SK-N-SH (cell line): ENCODE measurements around the gene FRY. TPM values are rescaled to one million over a fixed set of nuclear protein-coding genes. Genes with fewer than 3 reads are reported as not detected.

Source experiments
- CTCF ChIA-PET: fragments of 300-600, 350-600 bp; formaldehyde crosslinking; extraction: SDS; loops from one replicate; lab custom pipeline; 2021; lab: Yijun Ruan, JAX
- POLR2A ChIA-PET: fragments of 350-600 bp; sonication (Branson Sonifier 250); formaldehyde crosslinking; extraction: SDS; loops from one replicate; lab custom pipeline; 2020; ENCODE audit warnings: antibody characterized with exemption, inconsistent platforms; lab: Yijun Ruan, JAX
- DNase-seq: peaks from one replicate; pipeline ENCODE4 v3.0.0; 2012
- H2AFZ ChIP-seq: fragments of 200-600 bp; sonication (generic); 2 replicates; pipeline ENCODE4 v1.8.1; 2016; ENCODE audit warnings: antibody characterized with exemption, mild to moderate bottlenecking, low read depth
- H3F3A ChIP-seq: fragments of 200-600 bp; sonication (generic); replicated peaks from 2 replicates; pipeline ENCODE3; 2016; ENCODE audit warnings: antibody characterized with exemption, mild to moderate bottlenecking; ENCODE audit not compliant: insufficient read depth
- H3K27ac ChIP-seq, 2 experiments: fragments of 200-500 bp in 1 of 2; fragments of 200-600 bp in 1 of 2; sonication (Bioruptor generic) in 1 of 2; sonication (generic), shearing (Covaris generic) in 1 of 2; 2 replicates each; pipeline versions ENCODE4 v1.5.1 to v1.6.1; 2014 to 2016; ENCODE audit warnings: low read depth in 2 of 2, inconsistent platforms in 1 of 2, low read length in 1 of 2, mild to moderate bottlenecking in 1 of 2, mixed read lengths in 1 of 2
- H3K27me3 ChIP-seq: fragments of 200-600 bp; sonication (generic), shearing (Covaris generic); 2 replicates; pipeline ENCODE4 v1.6.1; 2016; ENCODE audit warnings: mixed run types; ENCODE audit not compliant: insufficient read depth
- H3K36me3 ChIP-seq, 2 experiments: fragments of 200-500 bp in 1 of 2; fragments of 200-600 bp in 1 of 2; sonication (Bioruptor generic) in 1 of 2; sonication (generic) in 1 of 2; replicated peaks in 1 of 2; 2 replicates each; pipeline versions ENCODE3 to v1.5.1; 2014 to 2016; ENCODE audit warnings: low read length in 1 of 2, mild to moderate bottlenecking in 1 of 2; ENCODE audit not compliant: insufficient read depth in 2 of 2, control insufficient read depth in 1 of 2
- H3K4me1 ChIP-seq, 2 experiments: fragments of 200-500 bp in 1 of 2; fragments of 200-600 bp in 1 of 2; sonication (Bioruptor generic) in 1 of 2; sonication (generic), shearing (Covaris generic) in 1 of 2; 2 replicates each; pipeline versions ENCODE4 v1.5.1 to v1.6.1; 2014 to 2016; ENCODE audit warnings: low read depth in 1 of 2, low read length in 1 of 2, mixed run types in 1 of 2; ENCODE audit not compliant: insufficient read depth in 2 of 2, control insufficient read depth in 1 of 2
- H3K4me2 ChIP-seq: fragments of 200-600 bp; sonication (generic), shearing (Covaris generic); 2 replicates; pipeline ENCODE4 v1.6.1; 2017; ENCODE audit warnings: mixed run types
- H3K4me3 ChIP-seq, 2 experiments: fragments of 200-500 bp in 1 of 2; fragments of 200-600 bp in 1 of 2; sonication (Bioruptor generic) in 1 of 2; sonication (generic), shearing (Covaris generic) in 1 of 2; 2 replicates each; pipeline versions ENCODE4 v1.5.1 to v1.8.1; 2014 to 2016; ENCODE audit warnings: low read depth in 2 of 2, inconsistent platforms in 1 of 2, low read length in 1 of 2, mild to moderate bottlenecking in 1 of 2, mixed read lengths in 1 of 2, moderate library complexity in 1 of 2
- H3K79me2 ChIP-seq: fragments of 200-600 bp; sonication (generic); 2 replicates; pipeline ENCODE4 v1.8.1; 2017; ENCODE audit warnings: mild to moderate bottlenecking; ENCODE audit not compliant: insufficient read depth
- H3K9ac ChIP-seq: fragments of 200-600 bp; sonication (generic); 2 replicates; pipeline ENCODE4 v1.6.1; 2017; ENCODE audit warnings: mixed run types
- H3K9me2 ChIP-seq: fragments of 200-600 bp; sonication (generic); 2 replicates; pipeline ENCODE4 v1.6.1; 2017; ENCODE audit warnings: mixed run types
- H3K9me3 ChIP-seq: fragments of 200-600 bp; sonication (generic); 2 replicates; pipeline ENCODE4 v1.6.1; 2017; ENCODE audit warnings: mixed run types, mild to moderate bottlenecking, moderate library complexity
- H4K20me1 ChIP-seq: fragments of 200-600 bp; sonication (generic); 2 replicates; pipeline ENCODE4 v1.6.1; 2017; ENCODE audit warnings: mild to moderate bottlenecking, mixed run types; ENCODE audit not compliant: insufficient read depth
- CTCF ChIP-seq: fragments of 200-600 bp; sonication (generic); IDR thresholded peaks from 2 replicates; pipeline ENCODE4 v1.6.1; 2017; ENCODE audit warnings: antibody characterized with exemption, mild to moderate bottlenecking, moderate library complexity
- EZH2phosphoT487 ChIP-seq: fragments of 200-600 bp; sonication (generic); IDR thresholded peaks from 2 replicates; pipeline ENCODE4 v1.6.1; 2017; ENCODE audit warnings: low read depth, mixed run types, mild to moderate bottlenecking, antibody characterized with exemption, moderate library complexity, borderline replicate concordance
- FOSL2 ChIP-seq: IDR thresholded peaks from 2 replicates; pipeline ENCODE4 v1.4.0; 2012; ENCODE audit warnings: low read depth, mild to moderate bottlenecking, moderate library complexity, borderline replicate concordance
- GABPA ChIP-seq: IDR thresholded peaks from 2 replicates; pipeline ENCODE4 v1.4.0; 2012; ENCODE audit warnings: low read depth, mild to moderate bottlenecking
- JUND ChIP-seq: IDR thresholded peaks from 2 replicates; pipeline ENCODE4 v1.4.0; 2012
- MEF2A ChIP-seq: IDR thresholded peaks from 2 replicates; pipeline ENCODE4 v1.4.0; 2012; ENCODE audit warnings: low read depth, borderline replicate concordance
- NFIC ChIP-seq: IDR thresholded peaks from 2 replicates; pipeline ENCODE4 v1.4.0; 2012; ENCODE audit warnings: borderline replicate concordance
- NRF1 ChIP-seq: IDR thresholded peaks from 2 replicates; pipeline ENCODE4 v1.6.1; 2012; ENCODE audit warnings: low read depth, mild to moderate bottlenecking, low read length
- PBX3 ChIP-seq: IDR thresholded peaks from 2 replicates; pipeline ENCODE4; 2012
- RCOR1 ChIP-seq: fragments of 150-350 bp; IDR thresholded peaks from 2 replicates; pipeline ENCODE4 v1.6.1; 2017; ENCODE audit warnings: antibody characterized with exemption, low read length
- RFX5 ChIP-seq: IDR thresholded peaks from 2 replicates; pipeline ENCODE4 v1.6.1; 2012; ENCODE audit warnings: mild to moderate bottlenecking, improper control_type of control experiment, low read length
- SIN3A ChIP-seq: IDR thresholded peaks from 2 replicates; pipeline ENCODE4 v1.6.1; 2012; ENCODE audit warnings: low read depth, mild to moderate bottlenecking, low read length, moderate library complexity, borderline replicate concordance
- TAF1 ChIP-seq: IDR thresholded peaks from 2 replicates; pipeline ENCODE4 v1.6.1; 2012; ENCODE audit warnings: low read depth, mild to moderate bottlenecking, low read length, moderate library complexity, borderline replicate concordance
- TCF12 ChIP-seq: IDR thresholded peaks from 2 replicates; pipeline ENCODE4 v1.4.0; 2012
- TEAD4 ChIP-seq: IDR thresholded peaks from 2 replicates; pipeline ENCODE4 v1.4.0; 2012; ENCODE audit warnings: mild to moderate bottlenecking, borderline replicate concordance; ENCODE audit not compliant: insufficient read depth
- WGBS: methylation state at CpG from one replicate; pipeline ENCODE4 v1.1.6; 2017; ENCODE audit warnings: low lambda C conversion rate; 5-methylcytosine and 5-hydroxymethylcytosine counted together
- polyA plus RNA-seq, 3 experiments: library from polyadenylated mRNA; depleted of rRNA; stranded (reverse); fragments of >200 nt; gene quantifications; 2 replicates each; pipeline ENCODE4 v1.2.3, GENCODE V29; 2012
- TF ChIP-seq, protein P1 (sequence below): IDR thresholded peaks from 2 replicates; pipeline ENCODE4 v1.4.0; 2012; ENCODE audit warnings: low read depth
- TF ChIP-seq, protein P2 (sequence below): fragments of 150-350 bp; IDR thresholded peaks from 2 replicates; pipeline ENCODE4 v1.6.1; 2016; ENCODE audit warnings: mild to moderate bottlenecking, low read depth, low read length

The FRY gene
- polyA plus RNA-seq, 1 of the 3 experiments (the other 2 are of a cell fraction), result 1.4 TPM

GRCh38 chr13:32261567-32261966 is 230.0 kb downstream of the FRY start:
- CTCF ChIA-PET, result interaction anchor here (0.7 to 1.6 kb wide), 3 partner anchors 15 to 25 kb away, joined by 3 to 4 read pairs (median 3); no protein-coding TSS in a partner anchor
- Histone ChIP-seq H3K4me1 (peaks cover 9 to 27% of the 10 kb centered on the region in 2 experiments), H3K27me3 (no peaks in the 10 kb centered on the region), H3K27ac (peak overlapping the region; percentile 74 to 85), H3K4me2 (peak overlapping the region; percentile 18), H3K4me3 (no peak overlapping the region), H3K36me3 (no peaks in the 10 kb centered on the region)
- peak; percentile 25 for DNase-seq
- no peak for TF ChIP-seq RCOR1
- TF ChIP-seq JUND, result peak; percentile 73
- peak; percentile 68 for TF ChIP-seq TCF12
- TF ChIP-seq, protein P1, sequence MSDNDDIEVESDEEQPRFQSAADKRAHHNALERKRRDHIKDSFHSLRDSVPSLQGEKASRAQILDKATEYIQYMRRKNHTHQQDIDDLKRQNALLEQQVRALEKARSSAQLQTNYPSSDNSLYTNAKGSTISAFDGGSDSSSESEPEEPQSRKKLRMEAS, result peak; percentile 76
- no peak for TF ChIP-seq RFX5
- TF ChIP-seq CTCF, result no peak
- TF ChIP-seq PBX3, result peak; percentile 79
- no peak for TF ChIP-seq EZH2phosphoT487
- no peak for TF ChIP-seq NRF1
- 0 out of 2 replicates have a peak, but pooled peaks have one; percentile 31 for TF ChIP-seq SIN3A
- TF ChIP-seq, protein P2, sequence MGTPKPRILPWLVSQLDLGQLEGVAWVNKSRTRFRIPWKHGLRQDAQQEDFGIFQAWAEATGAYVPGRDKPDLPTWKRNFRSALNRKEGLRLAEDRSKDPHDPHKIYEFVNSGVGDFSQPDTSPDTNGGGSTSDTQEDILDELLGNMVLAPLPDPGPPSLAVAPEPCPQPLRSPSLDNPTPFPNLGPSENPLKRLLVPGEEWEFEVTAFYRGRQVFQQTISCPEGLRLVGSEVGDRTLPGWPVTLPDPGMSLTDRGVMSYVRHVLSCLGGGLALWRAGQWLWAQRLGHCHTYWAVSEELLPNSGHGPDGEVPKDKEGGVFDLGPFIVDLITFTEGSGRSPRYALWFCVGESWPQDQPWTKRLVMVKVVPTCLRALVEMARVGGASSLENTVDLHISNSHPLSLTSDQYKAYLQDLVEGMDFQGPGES, result no peak
- peak; percentile 91 for TF ChIP-seq NFIC
- TF ChIP-seq TAF1, result no peak
- TF ChIP-seq GABPA, result no peak
- peak; percentile 89 for TF ChIP-seq FOSL2
- no peak for TF ChIP-seq TEAD4
- TF ChIP-seq MEF2A, result no peak
- TF ChIP-seq, all 33 proteins: peak for 7
- WGBS, result 11% methylated on average over 8 of the region's 9 CpGs
- Histone ChIP-seq H3F3A (peaks cover 13% of the 10 kb centered on the region), H2AFZ (peak overlapping the region; percentile 69), H3K79me2 (no peaks in the 10 kb centered on the region), H3K9ac (no peak overlapping the region; the same call in 1 of the 2 replicates), H3K9me3 (no peaks in the 10 kb centered on the region), H3K9me2 (no peaks in the 10 kb centered on the region), H4K20me1 (no peaks in the 10 kb centered on the region)
- POLR2A ChIA-PET, result no interaction called here
